PC-9 (cell line): ENCODE data around the gene DMBT1.

Source experiments
- CTCF ChIP-seq: fragments of 200-600 bp; sonication (generic); conservative IDR thresholded peaks from 2 replicates; pipeline ENCODE4 v1.6.1; 2017; ENCODE audit warnings: mixed run types, antibody characterized with exemption, mild to moderate bottlenecking, moderate library complexity
- EZH2 ChIP-seq: fragments of 200-600 bp; sonication (generic); IDR thresholded peaks from 2 replicates; pipeline ENCODE4 v1.8.0; 2017; ENCODE audit warnings: antibody characterized with exemption, low read depth

- TF ChIP-seq CTCF = no peak
- TF ChIP-seq EZH2 = no peak
Measured at GRCh38 chr10:122655524-122656307, 95.2 kb downstream of the DMBT1 start.
